ENCODE data around the gene DCAF11. TPM values are rescaled to one million over a fixed set of nuclear protein-coding genes. Genes with fewer than 3 reads are reported as not detected.

Gene DCAF11
- total and polyA plus RNA-seq, 4 donors: 26.4 to 153 (median 64.2) TPM

DNA sequence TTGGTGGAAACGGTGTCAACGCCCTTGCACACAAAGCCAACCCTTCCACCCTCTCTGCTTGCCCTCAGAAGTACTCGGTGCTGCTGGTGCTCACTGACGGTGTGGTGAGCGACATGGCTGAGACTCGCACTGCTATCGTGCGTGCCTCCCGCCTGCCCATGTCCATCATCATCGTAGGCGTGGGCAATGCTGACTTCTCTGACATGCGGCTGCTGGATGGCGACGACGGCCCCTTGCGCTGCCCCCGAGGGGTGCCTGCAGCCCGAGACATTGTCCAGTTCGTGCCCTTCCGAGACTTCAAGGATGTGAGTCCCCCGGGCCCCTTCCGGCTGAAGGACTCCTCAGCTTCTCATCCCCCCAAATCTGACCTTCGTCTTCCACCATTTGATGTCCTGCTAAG is 37.5 kb upstream of the DCAF11 start:
- Histone ChIP-seq H3K27me3 (ENCODE audit: control insufficient read depth in 3 of 3, insufficient read depth in 3 of 3, low read length in 2 of 3) (peaks cover 0 to 12% (median 7%) of the 10 kb centered on the region in 3 donors), H3K9ac (ENCODE audit: insufficient read depth in 1 of 2, low read length in 2 of 2) (no peak overlapping the region), H3K4me1 (ENCODE audit: control insufficient read depth in 5 of 5, insufficient read depth in 5 of 5, low read length in 5 of 5) (peaks cover 0 to 9% (median 3%) of the 10 kb centered on the region in 5 donors), H3K36me3 (ENCODE audit: control insufficient read depth in 4 of 4, insufficient read depth in 4 of 4, low read length in 4 of 4) (no peaks in the 10 kb centered on the region), H3K9me3 (ENCODE audit: control insufficient read depth in 4 of 4, insufficient read depth in 3 of 4, low read length in 3 of 4) (no peaks in the 10 kb centered on the region), H3K4me3 (no peak overlapping the region), H3K27ac (ENCODE audit: low read depth in 1 of 2, low read length in 1 of 2) (no peak overlapping the region)
- DNase-seq (no peak), ATAC-seq (ENCODE audit: insufficient read depth, low FRiP score) (no peak)
- 92 to 94% methylated on average over 23 of the region's 23 CpGs for WGBS, 2 donors
- TF ChIP-seq, protein P1, sequence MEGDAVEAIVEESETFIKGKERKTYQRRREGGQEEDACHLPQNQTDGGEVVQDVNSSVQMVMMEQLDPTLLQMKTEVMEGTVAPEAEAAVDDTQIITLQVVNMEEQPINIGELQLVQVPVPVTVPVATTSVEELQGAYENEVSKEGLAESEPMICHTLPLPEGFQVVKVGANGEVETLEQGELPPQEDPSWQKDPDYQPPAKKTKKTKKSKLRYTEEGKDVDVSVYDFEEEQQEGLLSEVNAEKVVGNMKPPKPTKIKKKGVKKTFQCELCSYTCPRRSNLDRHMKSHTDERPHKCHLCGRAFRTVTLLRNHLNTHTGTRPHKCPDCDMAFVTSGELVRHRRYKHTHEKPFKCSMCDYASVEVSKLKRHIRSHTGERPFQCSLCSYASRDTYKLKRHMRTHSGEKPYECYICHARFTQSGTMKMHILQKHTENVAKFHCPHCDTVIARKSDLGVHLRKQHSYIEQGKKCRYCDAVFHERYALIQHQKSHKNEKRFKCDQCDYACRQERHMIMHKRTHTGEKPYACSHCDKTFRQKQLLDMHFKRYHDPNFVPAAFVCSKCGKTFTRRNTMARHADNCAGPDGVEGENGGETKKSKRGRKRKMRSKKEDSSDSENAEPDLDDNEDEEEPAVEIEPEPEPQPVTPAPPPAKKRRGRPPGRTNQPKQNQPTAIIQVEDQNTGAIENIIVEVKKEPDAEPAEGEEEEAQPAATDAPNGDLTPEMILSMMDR (IDR thresholded peaks at IDR 0.05; ENCODE audit: control extremely low read depth, extremely low read depth): no peak

DNA sequence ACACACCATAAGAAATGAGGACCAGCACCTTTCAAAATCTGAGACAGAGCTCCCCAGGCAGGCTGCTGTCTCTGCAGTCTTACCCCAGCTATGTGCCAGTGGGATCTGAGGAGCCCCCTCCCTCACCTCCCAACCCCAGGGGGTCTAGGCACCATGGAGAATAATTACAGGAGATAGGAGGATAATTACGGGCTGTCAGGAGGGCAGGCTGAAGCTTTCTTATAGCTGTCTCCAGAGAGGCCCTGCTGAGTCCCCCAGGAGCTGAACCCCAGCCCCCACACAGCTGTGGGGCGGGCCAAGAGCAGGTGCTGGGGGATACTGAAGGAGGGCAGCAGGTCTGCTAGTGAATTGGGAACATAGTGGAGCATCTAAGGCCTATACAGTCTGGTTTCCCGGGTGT is 36.4 kb upstream of the DCAF11 start:
- Histone ChIP-seq H3K27ac (ENCODE audit: low read depth in 1 of 2, low read length in 1 of 2) (no peak overlapping the region), H3K27me3 (ENCODE audit: control insufficient read depth in 3 of 3, insufficient read depth in 3 of 3, low read length in 2 of 3) (peaks cover 0 to 12% (median 9%) of the 10 kb centered on the region in 3 donors), H3K4me1 (ENCODE audit: control insufficient read depth in 5 of 5, insufficient read depth in 5 of 5, low read length in 5 of 5) (peaks cover 0 to 9% (median 3%) of the 10 kb centered on the region in 5 donors), H3K4me3 (no peak overlapping the region), H3K36me3 (ENCODE audit: control insufficient read depth in 4 of 4, insufficient read depth in 4 of 4, low read length in 4 of 4) (no peaks in the 10 kb centered on the region), H3K9me3 (ENCODE audit: control insufficient read depth in 4 of 4, insufficient read depth in 3 of 4, low read length in 3 of 4) (no peaks in the 10 kb centered on the region), H3K9ac (ENCODE audit: insufficient read depth in 1 of 2, low read length in 2 of 2) (no peak overlapping the region)
- TF ChIP-seq, protein P1 (IDR thresholded peaks at IDR 0.05; ENCODE audit: control extremely low read depth, extremely low read depth): no peak
- DNase-seq (no peak), ATAC-seq (ENCODE audit: insufficient read depth, low FRiP score) (no peak)
- 83 to 90% methylated on average over 3 of the region's 3 CpGs for WGBS, 2 donors

DNA sequence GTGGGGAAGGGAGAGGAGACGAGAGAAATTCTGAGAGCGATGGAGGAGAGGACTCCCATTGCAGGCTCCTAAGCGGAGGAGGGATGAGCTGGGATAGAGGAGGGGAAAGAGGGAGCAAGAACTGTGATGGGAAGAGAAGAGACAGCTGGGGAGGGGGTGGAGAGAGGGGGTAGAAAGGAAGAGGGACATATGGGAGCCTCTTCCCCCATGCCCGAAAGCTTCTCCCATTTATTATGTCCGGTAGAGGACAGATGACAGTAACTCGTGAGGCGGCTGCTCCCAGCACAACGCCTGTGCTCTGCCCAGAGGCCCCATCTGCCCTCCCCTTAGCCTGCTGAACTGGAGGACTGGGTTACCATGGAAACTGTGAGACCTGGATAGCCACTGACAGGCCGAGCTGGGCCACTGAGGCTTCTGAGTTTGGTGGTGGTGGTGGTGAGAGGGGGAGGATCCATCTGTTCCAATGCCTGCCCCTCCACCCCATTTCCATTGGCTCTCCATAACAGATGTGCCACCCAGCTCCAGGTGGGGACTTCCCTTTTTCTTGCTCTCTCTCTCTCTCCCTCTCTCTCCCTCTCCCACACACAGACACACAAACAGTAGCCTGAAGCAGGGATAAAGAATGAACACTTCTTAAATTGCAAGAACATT is 35.0 kb upstream of the DCAF11 start:
- Histone ChIP-seq H3K9me3 (ENCODE audit: control insufficient read depth in 4 of 4, insufficient read depth in 3 of 4, low read length in 3 of 4) (no peaks in the 10 kb centered on the region), H3K27ac (ENCODE audit: low read depth in 1 of 2, low read length in 1 of 2) (no peak overlapping the region), H3K27me3 (ENCODE audit: control insufficient read depth in 3 of 3, insufficient read depth in 3 of 3, low read length in 2 of 3) (peaks cover 0 to 14% (median 12%) of the 10 kb centered on the region in 3 donors), H3K9ac (ENCODE audit: insufficient read depth in 1 of 2, low read length in 2 of 2) (no peak overlapping the region), H3K4me1 (ENCODE audit: control insufficient read depth in 5 of 5, insufficient read depth in 5 of 5, low read length in 5 of 5) (peaks cover 0 to 9% (median 3%) of the 10 kb centered on the region in 5 donors), H3K4me3 (no peak overlapping the region), H3K36me3 (ENCODE audit: control insufficient read depth in 4 of 4, insufficient read depth in 4 of 4, low read length in 4 of 4) (no peaks in the 10 kb centered on the region)
- DNase-seq (no peak), ATAC-seq (ENCODE audit: insufficient read depth, low FRiP score) (no peak)
- TF ChIP-seq, protein P1 (IDR thresholded peaks at IDR 0.05; ENCODE audit: control extremely low read depth, extremely low read depth): no peak
- 84 to 88% methylated on average over 9 of the region's 9 CpGs for WGBS, 2 donors

DNA sequence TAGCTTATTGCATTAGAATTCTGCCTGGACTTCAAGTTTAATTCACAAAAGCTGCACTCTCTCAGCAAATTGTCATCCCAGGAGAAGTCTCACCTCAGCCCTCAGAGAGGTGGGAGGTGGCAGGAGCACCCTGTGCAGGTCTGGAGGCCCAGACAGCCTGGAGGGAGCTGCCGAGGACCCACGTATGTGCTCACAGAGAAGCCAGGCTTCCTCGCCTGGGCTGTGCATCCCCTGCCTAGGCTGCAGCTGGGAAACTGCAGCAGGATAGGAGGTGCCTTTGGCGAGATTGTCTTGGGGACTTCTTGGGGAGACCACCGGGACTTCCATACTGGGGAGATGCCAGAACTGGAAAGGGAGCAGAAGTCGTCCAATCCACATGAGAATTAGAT is 34.4 kb upstream of the DCAF11 start:
- Histone ChIP-seq H3K36me3 (ENCODE audit: control insufficient read depth in 4 of 4, insufficient read depth in 4 of 4, low read length in 4 of 4) (no peaks in the 10 kb centered on the region), H3K27me3 (ENCODE audit: control insufficient read depth in 3 of 3, insufficient read depth in 3 of 3, low read length in 2 of 3) (peaks cover 0 to 14% (median 12%) of the 10 kb centered on the region in 3 donors), H3K27ac (ENCODE audit: low read depth in 1 of 2, low read length in 1 of 2) (no peak overlapping the region), H3K4me1 (ENCODE audit: control insufficient read depth in 5 of 5, insufficient read depth in 5 of 5, low read length in 5 of 5) (peaks cover 0 to 9% (median 3%) of the 10 kb centered on the region in 5 donors), H3K9ac (ENCODE audit: insufficient read depth in 1 of 2, low read length in 2 of 2) (no peak overlapping the region), H3K9me3 (ENCODE audit: control insufficient read depth in 4 of 4, insufficient read depth in 3 of 4, low read length in 3 of 4) (no peaks in the 10 kb centered on the region), H3K4me3 (no peak overlapping the region)
- ATAC-seq (ENCODE audit: insufficient read depth, low FRiP score): no peak
- 75 to 83% methylated on average over 6 of the region's 6 CpGs for WGBS, 2 donors
- DNase-seq: no peak
- TF ChIP-seq, protein P1 (IDR thresholded peaks at IDR 0.05; ENCODE audit: control extremely low read depth, extremely low read depth): no peak
